Naive thymus-derived CD4-positive, alpha-beta T cell (primary cell): ENCODE results near the gene PPP1R12B. TPM values are rescaled to one million over a fixed set of nuclear protein-coding genes. Genes with fewer than 3 reads are reported as not detected.
"Not testable (repeated sequence)": the region's sequence is repeated elsewhere in the genome, so short reads cannot be mapped to it uniquely, and the experiment has no call there.

Experiments
- ATAC-seq: fragments of 150-1000 bp; cut with Tn5 transposase; 2 replicates; pipeline ENCODE4 v1.10.0; 2021; ENCODE audit warnings: mild to moderate bottlenecking, moderate library complexity
- CTCF ChIA-PET: fragments of 350-600 bp; sonication (Branson Sonifier 250); formaldehyde crosslinking; loops from one replicate; lab custom pipeline; 2021; ENCODE audit warnings: antibody characterized with exemption; lab: Charles Lee
- POLR2A ChIA-PET: fragments of 350-600 bp; sonication (Branson Sonifier 250); formaldehyde crosslinking; loops from one replicate; lab custom pipeline; 2021; ENCODE audit warnings: antibody characterized with exemption, inconsistent platforms; lab: Charles Lee
- DNase-seq, 9 donors: peaks; one replicate each; pipeline versions ENCODE4 v3.0.0 to v3.0.0-alpha.2; 2020 to 2022; ENCODE audit warnings: mixed read lengths in 1 of 9
- H3K27ac ChIP-seq: one replicate; pipeline ENCODE4 v1.7.0; 2013; ENCODE audit warnings: mild to moderate bottlenecking, low read depth, low read length, moderate library complexity
- H3K27me3 ChIP-seq, 2 donors: one replicate each; pipeline ENCODE4 v1.7.0; 2013; ENCODE audit warnings: low read length in 2 of 2, mild to moderate bottlenecking in 2 of 2, moderate library complexity in 2 of 2; ENCODE audit not compliant: control insufficient read depth in 2 of 2, insufficient read depth in 2 of 2
- H3K36me3 ChIP-seq, 3 experiments: 1 replicate in 2 of 3; 2 replicates in 1 of 3; pipeline ENCODE4 v1.7.0; 2013; ENCODE audit warnings: low read length in 3 of 3, mild to moderate bottlenecking in 3 of 3, moderate library complexity in 1 of 3; ENCODE audit not compliant: insufficient read depth in 3 of 3, control insufficient read depth in 2 of 3
- H3K4me1 ChIP-seq, 2 donors: one replicate each; pipeline ENCODE4 v1.7.0; 2013; ENCODE audit warnings: low read length in 2 of 2, mild to moderate bottlenecking in 2 of 2, moderate library complexity in 1 of 2; ENCODE audit not compliant: control insufficient read depth in 2 of 2, insufficient read depth in 2 of 2
- H3K4me3 ChIP-seq: 2 replicates; pipeline ENCODE4 v1.7.0; 2013; ENCODE audit warnings: mild to moderate bottlenecking, low read length
- H3K9me3 ChIP-seq, 3 experiments: 1 replicate in 2 of 3; 2 replicates in 1 of 3; pipeline ENCODE4 v1.7.0; 2013; ENCODE audit warnings: low read length in 3 of 3; ENCODE audit not compliant: control insufficient read depth in 2 of 3
- H3K27ac Mint-ChIP-seq, 9 donors: one replicate each; pipeline ENCODE4 v1.8.0; 2020 to 2022; ENCODE audit warnings: mixed read lengths in 9 of 9, mild to moderate bottlenecking in 8 of 9, moderate library complexity in 5 of 9, inconsistent platforms in 2 of 9
- H3K27me3 Mint-ChIP-seq, 5 donors: one replicate each; pipeline ENCODE4 v1.8.0; 2021 to 2022; ENCODE audit warnings: mixed read lengths in 5 of 5, mild to moderate bottlenecking in 1 of 5
- H3K36me3 Mint-ChIP-seq, 5 donors: one replicate each; pipeline ENCODE4 v1.8.0; 2020 to 2022; ENCODE audit warnings: mixed read lengths in 5 of 5, mild to moderate bottlenecking in 3 of 5, inconsistent platforms in 1 of 5
- H3K4me1 Mint-ChIP-seq, 7 donors: one replicate each; pipeline ENCODE4 v1.8.0; 2020 to 2022; ENCODE audit warnings: mixed read lengths in 7 of 7, mild to moderate bottlenecking in 3 of 7, inconsistent platforms in 1 of 7
- H3K4me3 Mint-ChIP-seq, 10 donors: one replicate each; pipeline ENCODE4 v1.8.0; 2020 to 2022; ENCODE audit warnings: mild to moderate bottlenecking in 10 of 10, mixed read lengths in 10 of 10, moderate library complexity in 6 of 10, inconsistent platforms in 2 of 10
- H3K9me3 Mint-ChIP-seq, 11 donors: one replicate each; pipeline ENCODE4 v1.8.0; 2020 to 2022; ENCODE audit warnings: mixed read lengths in 11 of 11, mild to moderate bottlenecking in 4 of 11, inconsistent platforms in 1 of 11, moderate library complexity in 1 of 11
- intact Hi-C, 2 donors: fragments of 100-400 bp; cut with micrococcal nuclease; formaldehyde crosslinking; loops; one replicate each; pipeline ENCODE4 v1.15.1; 2023
- polyA plus RNA-seq, 2 donors: library from polyadenylated mRNA; unstranded; fragments of 300-500 nt; fragmentation: Illumina TruSeq; gene quantifications; one replicate each; pipeline ENCODE4 v1.2.3, GENCODE V29; 2021
- total RNA-seq, 6 experiments: library from RNA in 5 of 6; stranded (reverse) in 5 of 6; gene quantifications; 1 replicate in 5 of 6; 2 replicates in 1 of 6; pipeline ENCODE4 v1.2.3 and lab custom pipeline; 2021 to 2026

Gene PPP1R12B
- total and polyA plus RNA-seq, 7 experiments from 2014 or later, result 5.2 to 38.1 (median 26.8) TPM

DNA sequence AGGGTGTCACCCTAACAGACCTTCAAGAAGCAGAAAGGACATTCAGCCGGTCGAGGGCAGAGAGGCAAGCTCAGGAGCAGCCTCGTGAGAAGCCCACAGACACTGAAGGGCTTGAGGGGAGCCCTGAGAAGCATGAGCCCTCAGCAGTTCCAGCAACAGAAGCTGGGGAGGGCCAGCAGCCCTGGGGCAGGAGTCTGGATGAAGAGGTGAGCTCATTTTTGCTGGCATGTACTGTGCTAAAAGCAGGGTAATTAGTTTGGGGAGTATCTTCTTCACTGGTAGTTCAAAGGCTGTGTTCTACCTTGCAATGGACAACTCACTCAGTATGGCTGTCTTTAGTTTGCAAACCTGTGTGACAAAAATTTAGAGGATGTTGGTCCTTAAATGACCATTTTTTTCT is 144.6 kb downstream of the PPP1R12B start:
- H3K4me1 Mint-ChIP-seq, H3K9me3 Mint-ChIP-seq, H3K27me3 Mint-ChIP-seq, H3K9me3 ChIP-seq, H3K27ac Mint-ChIP-seq, H3K27ac ChIP-seq, H3K27me3 ChIP-seq, H3K4me3 Mint-ChIP-seq, H3K4me1 ChIP-seq, DNase-seq, H3K4me3 ChIP-seq, ATAC-seq, POLR2A ChIA-PET, CTCF ChIA-PET, intact Hi-C loops: not testable (repeated sequence)
- H3K36me3 ChIP-seq, result peaks cover 0 to 14% (median 6%) of the 10 kb centered on the region in 3 experiments
- H3K36me3 Mint-ChIP-seq, result peaks cover 18 to 64% (median 29%) of the 10 kb centered on the region in 5 donors

DNA sequence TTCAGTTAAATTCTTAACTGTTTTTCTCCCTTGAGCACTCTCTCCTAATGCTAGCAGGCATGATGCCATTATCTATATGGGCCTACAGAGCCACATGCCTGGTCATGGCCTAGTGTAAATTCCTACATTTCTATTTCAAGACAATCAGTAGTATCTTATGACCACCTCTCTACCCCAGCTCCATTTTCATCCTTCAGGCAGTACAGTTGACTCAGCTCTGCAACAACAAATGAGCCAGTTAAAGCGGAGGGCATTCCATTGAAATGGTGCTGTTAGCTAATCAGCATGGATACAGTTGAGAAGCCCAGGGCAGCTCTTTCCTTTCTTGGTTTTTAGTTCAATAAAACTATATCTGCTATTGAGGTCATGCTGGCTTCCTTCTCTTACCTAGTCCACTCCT is 150.0 kb downstream of the PPP1R12B start:
- no peaks in the 10 kb centered on the region for H3K27me3 ChIP-seq
- H3K9me3 ChIP-seq, result no peaks in the 10 kb centered on the region
- H3K4me1 ChIP-seq, result no peaks in the 10 kb centered on the region
- H3K36me3 Mint-ChIP-seq, result peaks cover 12 to 46% (median 23%) of the 10 kb centered on the region in 5 donors
- no peak overlapping the region for H3K4me3 Mint-ChIP-seq
- no peak overlapping the region for H3K27ac ChIP-seq
- H3K27ac Mint-ChIP-seq, result peak overlapping the region in 1 of 9 donors; percentile 61
- peaks cover 0 to 12% (median 6%) of the 10 kb centered on the region in 3 experiments for H3K36me3 ChIP-seq
- H3K4me3 ChIP-seq, result no peak overlapping the region
- ChIA-PET CTCF (no interaction called here), POLR2A (no interaction called here)
- no peaks in the 10 kb centered on the region for H3K27me3 Mint-ChIP-seq
- H3K9me3 Mint-ChIP-seq, result no peaks in the 10 kb centered on the region
- DNase-seq (no peak), ATAC-seq (no peak)
- no peaks in the 10 kb centered on the region for H3K4me1 Mint-ChIP-seq
- intact Hi-C loops, result no loop called here

DNA sequence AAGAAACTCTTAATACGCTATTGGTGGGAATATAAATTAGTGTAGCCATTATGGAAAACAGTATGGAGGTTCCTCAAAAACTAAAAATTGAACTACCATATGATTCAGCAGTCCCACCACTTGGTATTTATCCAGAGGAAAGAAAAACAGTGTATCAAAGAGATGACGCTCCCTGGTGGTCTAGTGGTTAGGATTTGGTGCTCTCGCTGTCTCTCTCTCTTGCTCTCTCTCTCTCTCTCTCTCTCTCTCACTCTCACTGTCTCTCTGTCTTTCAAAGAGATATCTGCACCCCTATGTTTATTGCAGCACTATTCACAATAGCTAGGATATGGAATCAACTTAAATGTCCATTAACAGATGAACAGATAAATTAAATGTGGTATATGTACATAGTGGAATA is 151.5 kb downstream of the PPP1R12B start:
- ATAC-seq, DNase-seq, H3K4me1 Mint-ChIP-seq, H3K9me3 ChIP-seq, POLR2A ChIA-PET, H3K27ac ChIP-seq, H3K27me3 ChIP-seq, H3K4me1 ChIP-seq, H3K27me3 Mint-ChIP-seq, H3K9me3 Mint-ChIP-seq, H3K27ac Mint-ChIP-seq, H3K4me3 Mint-ChIP-seq, CTCF ChIA-PET, H3K4me3 ChIP-seq: not testable (repeated sequence)
- peaks cover 12 to 44% (median 23%) of the 10 kb centered on the region in 5 donors for H3K36me3 Mint-ChIP-seq
- H3K36me3 ChIP-seq, result peaks cover 0 to 19% (median 6%) of the 10 kb centered on the region in 3 experiments
- intact Hi-C loops, result loop anchor here (2.0 to 5.0 kb wide), 5 partner anchors 72 to 497 kb away; no protein-coding TSS in a partner anchor

DNA sequence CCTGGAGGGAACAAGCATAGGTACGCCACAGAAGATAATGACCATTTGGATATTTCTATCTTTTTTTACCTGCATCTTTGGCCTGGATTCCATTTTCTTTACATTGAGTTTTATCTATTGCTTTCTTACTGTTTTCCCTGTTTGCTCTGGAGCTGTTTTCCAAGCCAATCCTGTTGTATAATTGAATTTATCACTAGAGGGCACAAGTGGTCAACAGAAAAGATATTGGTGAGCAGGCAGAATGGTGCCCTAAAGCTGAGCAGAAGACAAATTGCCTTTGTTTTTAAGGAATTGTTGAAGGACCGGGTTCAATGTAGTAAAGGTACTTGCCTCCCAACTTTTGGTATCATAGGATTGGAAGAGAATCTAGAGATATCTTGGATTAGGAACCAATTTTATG is 152.8 kb downstream of the PPP1R12B start:
- no peaks in the 10 kb centered on the region for H3K9me3 Mint-ChIP-seq
- no peak overlapping the region for H3K4me3 Mint-ChIP-seq
- no peaks in the 10 kb centered on the region for H3K27me3 ChIP-seq
- H3K27ac Mint-ChIP-seq, result no peak overlapping the region
- H3K9me3 ChIP-seq, result no peaks in the 10 kb centered on the region
- H3K27ac ChIP-seq, result no peak overlapping the region
- ATAC-seq (no peak), DNase-seq (peak in 3 of 9 donors; percentile 2 to 9 (median 5))
- peaks cover 0 to 12% (median 0%) of the 10 kb centered on the region in 3 experiments for H3K36me3 ChIP-seq
- ChIA-PET POLR2A (no interaction called here), CTCF (interaction anchor here (0.6 to 1.8 kb wide), 2 partner anchors 15 to 217 kb away, joined by 3 to 4 read pairs; no protein-coding TSS in a partner anchor)
- no peaks in the 10 kb centered on the region for H3K4me1 ChIP-seq
- H3K4me1 Mint-ChIP-seq, result no peaks in the 10 kb centered on the region
- intact Hi-C loops, result loop anchor here (2.0 to 5.0 kb wide), 5 partner anchors 71 to 496 kb away; no protein-coding TSS in a partner anchor
- H3K36me3 Mint-ChIP-seq, result peaks cover 6 to 38% (median 16%) of the 10 kb centered on the region in 5 donors
- no peak overlapping the region for H3K4me3 ChIP-seq
- no peaks in the 10 kb centered on the region for H3K27me3 Mint-ChIP-seq

DNA sequence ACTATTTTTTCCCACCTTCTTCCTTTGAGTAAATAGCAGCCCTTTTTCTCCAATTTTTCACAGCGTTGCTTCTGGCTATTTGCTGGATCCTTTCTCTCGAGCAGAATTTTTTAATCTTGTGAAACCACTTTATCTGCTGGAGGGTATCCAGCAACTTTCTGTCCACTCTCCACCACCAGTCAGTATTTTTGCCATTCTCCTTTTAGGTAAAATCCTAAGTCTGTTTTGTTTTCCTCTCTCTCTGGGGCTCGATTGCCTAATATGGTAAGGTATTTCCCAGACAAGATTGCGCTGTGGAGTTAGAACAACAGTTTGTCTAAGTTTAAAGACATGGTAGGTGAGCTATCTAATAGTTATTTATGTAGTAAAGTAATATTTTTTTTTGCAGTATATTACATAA is 156.9 kb downstream of the PPP1R12B start:
- no peak overlapping the region for H3K4me3 Mint-ChIP-seq
- Histone ChIP-seq H3K27me3 (no peaks in the 10 kb centered on the region), H3K9me3 (no peaks in the 10 kb centered on the region), H3K4me3 (no peak overlapping the region), H3K36me3 (peaks cover 0 to 12% (median 0%) of the 10 kb centered on the region in 3 experiments), H3K4me1 (no peaks in the 10 kb centered on the region), H3K27ac (no peak overlapping the region)
- H3K4me1 Mint-ChIP-seq, result no peaks in the 10 kb centered on the region
- ChIA-PET CTCF (interaction anchor here (1.1 kb wide), 1 partner anchor 161 kb away, joined by 4 read pairs; no protein-coding TSS in a partner anchor), POLR2A (no interaction called here)
- H3K27me3 Mint-ChIP-seq, result no peaks in the 10 kb centered on the region
- intact Hi-C loops, result no loop called here
- H3K9me3 Mint-ChIP-seq, result no peaks in the 10 kb centered on the region
- DNase-seq (no peak), ATAC-seq (no peak)
- peaks cover 6 to 32% (median 15%) of the 10 kb centered on the region in 5 donors for H3K36me3 Mint-ChIP-seq
- H3K27ac Mint-ChIP-seq, result no peak overlapping the region

DNA sequence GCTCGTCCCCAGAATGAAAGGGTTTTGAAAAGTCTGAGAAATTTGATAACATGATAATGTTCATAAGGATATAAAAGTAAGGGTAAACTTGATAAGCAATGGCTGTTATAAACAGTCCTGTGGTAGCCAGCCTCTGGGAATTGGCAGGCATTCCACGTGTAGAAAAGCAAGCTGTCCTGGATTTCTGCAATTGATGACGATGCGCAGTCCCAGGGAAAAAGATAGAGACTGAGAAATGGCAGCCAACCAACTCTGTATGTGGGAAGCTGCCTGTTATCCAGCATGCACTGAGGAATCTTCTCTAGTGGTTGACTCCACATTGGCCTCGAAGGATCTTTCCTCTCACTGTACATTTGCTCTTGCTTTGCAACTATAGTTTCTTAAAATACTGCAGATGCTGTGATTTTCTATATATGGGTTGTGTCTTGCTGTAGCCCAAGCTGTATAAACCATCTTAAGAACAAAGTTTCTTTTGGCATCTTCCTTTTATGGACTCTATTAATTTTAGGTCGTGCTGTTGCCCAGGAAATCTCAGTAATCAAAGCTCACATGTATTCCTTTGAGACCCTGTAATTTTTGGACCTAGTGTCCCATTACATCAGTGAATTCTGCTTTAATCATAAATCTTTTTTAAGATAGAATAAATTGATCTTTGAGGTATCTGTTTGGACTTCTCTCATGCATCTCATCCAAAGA is 157.5 kb downstream of the PPP1R12B start:
- H3K9me3 Mint-ChIP-seq, H3K27me3 ChIP-seq, H3K27ac ChIP-seq, H3K9me3 ChIP-seq, H3K4me3 ChIP-seq, H3K4me1 ChIP-seq, H3K27ac Mint-ChIP-seq, H3K27me3 Mint-ChIP-seq, H3K4me3 Mint-ChIP-seq, POLR2A ChIA-PET, H3K4me1 Mint-ChIP-seq, intact Hi-C loops, DNase-seq, ATAC-seq: not testable (repeated sequence)
- peaks cover 0 to 12% (median 0%) of the 10 kb centered on the region in 3 experiments for H3K36me3 ChIP-seq
- CTCF ChIA-PET, result interaction anchor here (1.1 kb wide), 1 partner anchor 162 kb away, joined by 4 read pairs; no protein-coding TSS in a partner anchor
- peaks cover 6 to 33% (median 15%) of the 10 kb centered on the region in 5 donors for H3K36me3 Mint-ChIP-seq
